DND-41 (cell line): ENCODE measurements around the gene CTDP1.

Experiments used
- EZH2 ChIP-seq: IDR thresholded peaks from 3 replicates; pipeline ENCODE4 v1.6.1; 2012; ENCODE audit warnings: borderline replicate concordance, low read depth, mild to moderate bottlenecking, moderate library complexity, low read length, inconsistent platforms; ENCODE audit not compliant: severe bottlenecking
- TF ChIP-seq, protein P1 (sequence below): IDR thresholded peaks from 2 replicates; pipeline ENCODE4 v1.5.1; 2012; ENCODE audit warnings: borderline replicate concordance, low read length, moderate library complexity, mild to moderate bottlenecking; ENCODE audit not compliant: poor library complexity, severe bottlenecking; ENCODE audit errors: extremely low read depth

- TF ChIP-seq, protein P1, sequence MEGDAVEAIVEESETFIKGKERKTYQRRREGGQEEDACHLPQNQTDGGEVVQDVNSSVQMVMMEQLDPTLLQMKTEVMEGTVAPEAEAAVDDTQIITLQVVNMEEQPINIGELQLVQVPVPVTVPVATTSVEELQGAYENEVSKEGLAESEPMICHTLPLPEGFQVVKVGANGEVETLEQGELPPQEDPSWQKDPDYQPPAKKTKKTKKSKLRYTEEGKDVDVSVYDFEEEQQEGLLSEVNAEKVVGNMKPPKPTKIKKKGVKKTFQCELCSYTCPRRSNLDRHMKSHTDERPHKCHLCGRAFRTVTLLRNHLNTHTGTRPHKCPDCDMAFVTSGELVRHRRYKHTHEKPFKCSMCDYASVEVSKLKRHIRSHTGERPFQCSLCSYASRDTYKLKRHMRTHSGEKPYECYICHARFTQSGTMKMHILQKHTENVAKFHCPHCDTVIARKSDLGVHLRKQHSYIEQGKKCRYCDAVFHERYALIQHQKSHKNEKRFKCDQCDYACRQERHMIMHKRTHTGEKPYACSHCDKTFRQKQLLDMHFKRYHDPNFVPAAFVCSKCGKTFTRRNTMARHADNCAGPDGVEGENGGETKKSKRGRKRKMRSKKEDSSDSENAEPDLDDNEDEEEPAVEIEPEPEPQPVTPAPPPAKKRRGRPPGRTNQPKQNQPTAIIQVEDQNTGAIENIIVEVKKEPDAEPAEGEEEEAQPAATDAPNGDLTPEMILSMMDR = no peak
- no peak for TF ChIP-seq EZH2
Observed at GRCh38 chr18:79717059-79717458, 37.5 kb downstream of the CTDP1 start.
